T-helper 2 cell (primary cell): ENCODE results near the gene PCBP3.
"Not testable (repeated sequence)": the region's sequence is repeated elsewhere in the genome, so short reads cannot be mapped to it uniquely, and the experiment has no call there.

ENCODE experiments used
- DNase-seq, 5 experiments: peaks; one replicate each; pipeline versions ENCODE4 v3.0.0 to v3.0.0-alpha.2; 2012 to 2022

Gene PCBP3

DNA sequence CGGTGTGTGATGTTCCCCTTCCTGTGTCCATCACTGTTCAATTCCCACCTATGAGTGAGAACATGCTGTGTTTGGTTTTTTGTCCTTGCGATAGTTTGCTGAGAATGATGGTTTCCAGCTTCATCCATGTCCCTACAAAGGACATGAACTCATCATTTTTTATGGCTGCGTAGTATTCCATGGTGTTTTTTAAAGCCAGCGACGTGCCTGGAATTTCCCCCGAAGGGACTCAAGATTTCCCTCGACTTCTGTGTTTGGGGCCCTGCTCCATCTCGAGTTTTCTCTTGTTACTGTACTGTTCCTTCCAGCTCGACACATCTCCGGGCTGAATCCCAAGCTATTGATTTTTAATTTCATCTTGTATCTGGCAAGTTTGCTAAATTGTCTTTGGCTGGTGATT is 309.0 kb downstream of the PCBP3 start:
- not testable (repeated sequence) for DNase-seq

DNA sequence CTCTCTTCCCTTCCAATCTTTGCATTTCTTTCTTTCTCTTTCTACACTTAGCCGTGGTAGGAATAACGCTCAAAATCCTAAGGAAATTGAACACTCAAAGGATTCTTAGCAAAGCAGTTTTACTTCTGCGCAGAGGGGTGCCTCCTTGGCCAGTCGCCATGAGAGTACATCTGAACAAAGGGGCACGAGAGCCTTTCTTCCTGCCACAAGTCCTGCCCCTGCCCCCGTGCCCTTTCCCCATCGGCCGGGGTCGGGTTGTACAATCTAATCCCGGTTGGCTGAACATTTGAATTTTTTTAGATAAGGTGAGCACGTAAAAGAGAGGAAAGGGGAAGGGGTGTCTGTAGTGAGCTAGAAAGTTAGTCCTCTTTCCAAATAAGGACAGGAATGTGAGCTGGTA is 309.4 kb downstream of the PCBP3 start:
- DNase-seq = no peak

DNA sequence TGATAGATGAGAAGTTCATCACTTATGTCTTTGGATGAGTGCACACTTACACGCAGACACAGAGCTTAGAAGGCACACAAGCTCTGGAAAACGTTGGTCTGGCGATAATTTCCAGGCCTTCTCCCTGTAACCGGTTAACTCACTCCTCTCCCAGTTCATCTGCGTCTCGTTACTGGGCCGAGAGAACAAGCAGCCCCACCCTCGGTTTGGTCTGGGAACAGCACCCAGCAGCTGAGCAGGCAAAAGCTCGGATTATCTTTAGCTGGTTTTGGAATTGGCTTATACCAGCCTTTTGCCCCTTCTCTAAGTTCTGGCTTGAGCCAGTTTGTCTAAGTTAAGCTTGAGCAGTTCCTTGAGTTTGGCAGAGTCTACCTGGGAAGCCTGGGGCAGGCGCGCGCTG is 310.7 kb downstream of the PCBP3 start:
- no peak for DNase-seq

DNA sequence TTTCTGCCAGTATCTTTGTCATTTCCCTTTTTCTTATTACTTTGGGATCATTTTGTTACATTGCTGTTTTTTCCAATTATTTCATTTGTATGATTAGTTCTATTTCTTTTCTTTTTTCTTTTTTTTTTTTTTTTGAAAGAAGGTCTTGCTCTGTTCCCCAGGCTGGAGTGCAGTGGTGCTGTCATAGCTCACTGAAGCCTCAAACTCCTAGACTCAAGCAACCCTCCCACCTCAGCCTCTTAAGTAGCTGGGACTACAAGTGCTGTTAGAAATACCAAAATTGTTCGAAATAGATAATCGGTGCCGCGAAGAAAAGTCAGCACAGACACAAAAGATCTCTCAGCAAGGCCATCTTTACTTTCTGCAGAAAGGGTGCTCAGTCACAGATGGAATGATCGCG is 311.4 kb downstream of the PCBP3 start:
- no peak for DNase-seq

DNA sequence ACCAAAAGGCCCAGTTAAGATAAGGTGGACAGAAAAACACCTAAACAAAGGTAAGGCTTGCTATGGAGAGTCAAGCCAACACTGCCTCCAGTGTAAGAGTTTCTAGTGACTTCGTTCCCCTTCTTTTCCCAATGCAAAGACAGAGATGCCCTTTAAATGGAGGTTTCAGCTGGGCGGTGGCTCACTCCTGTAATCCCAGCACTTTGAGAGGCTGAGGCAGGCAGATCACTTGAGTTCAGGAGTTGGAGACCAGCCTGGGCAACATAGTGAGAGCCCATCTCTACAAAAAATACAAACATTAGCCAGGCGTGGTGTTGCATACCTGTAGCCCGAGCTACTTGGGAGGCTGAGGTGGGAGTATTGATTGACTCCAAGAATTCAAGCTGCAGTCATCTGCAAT is 314.0 kb downstream of the PCBP3 start:
- DNase-seq = no peak

DNA sequence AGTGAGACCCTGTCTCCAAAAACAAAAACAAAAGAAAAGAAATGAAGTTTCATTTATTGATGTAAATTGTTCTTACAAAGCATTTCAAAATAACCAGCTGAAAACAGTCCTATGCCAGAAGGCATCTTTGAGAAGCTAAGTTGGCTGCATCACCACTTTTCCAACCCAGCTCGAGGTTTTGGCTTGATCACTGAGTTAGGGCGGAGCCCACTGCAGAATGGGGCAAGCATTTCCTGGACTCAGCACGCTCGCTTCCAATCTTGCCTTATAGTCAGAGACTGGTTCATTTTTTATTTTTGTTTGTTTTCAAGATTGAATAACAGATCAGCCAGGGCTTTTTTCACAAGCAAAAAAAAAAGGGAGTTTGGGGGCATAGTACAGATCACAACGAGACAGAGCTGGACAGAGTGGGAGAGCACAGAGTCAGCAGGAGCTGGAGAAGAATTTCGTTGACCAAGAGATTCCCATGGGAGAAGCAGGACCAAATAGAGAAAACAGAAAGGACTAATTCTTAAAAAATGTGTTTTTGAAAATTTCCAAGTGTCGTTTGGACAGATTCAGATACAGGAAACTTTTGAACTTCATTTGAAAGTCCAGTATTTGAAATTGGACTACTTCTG is 314.6 kb downstream of the PCBP3 start:
- DNase-seq = no peak

DNA sequence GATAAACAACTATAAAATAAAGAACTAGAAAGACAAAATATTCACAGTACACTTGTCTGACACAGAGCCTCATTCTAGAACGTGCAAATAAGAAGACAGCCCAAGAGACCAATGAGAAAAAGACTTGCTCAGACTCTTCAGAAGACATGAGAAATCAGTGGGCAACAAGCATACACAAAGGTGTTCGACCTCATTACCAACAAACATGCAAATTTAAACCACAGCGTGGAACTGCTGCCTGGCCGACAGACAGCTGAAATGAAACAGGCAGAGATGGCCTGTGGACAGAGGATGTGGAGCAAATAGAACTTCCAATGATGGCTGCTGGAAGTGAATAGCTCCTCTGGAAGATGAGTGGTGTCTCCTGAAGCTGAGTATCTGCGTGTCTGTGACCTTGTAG is 315.7 kb downstream of the PCBP3 start:
- no peak for DNase-seq

DNA sequence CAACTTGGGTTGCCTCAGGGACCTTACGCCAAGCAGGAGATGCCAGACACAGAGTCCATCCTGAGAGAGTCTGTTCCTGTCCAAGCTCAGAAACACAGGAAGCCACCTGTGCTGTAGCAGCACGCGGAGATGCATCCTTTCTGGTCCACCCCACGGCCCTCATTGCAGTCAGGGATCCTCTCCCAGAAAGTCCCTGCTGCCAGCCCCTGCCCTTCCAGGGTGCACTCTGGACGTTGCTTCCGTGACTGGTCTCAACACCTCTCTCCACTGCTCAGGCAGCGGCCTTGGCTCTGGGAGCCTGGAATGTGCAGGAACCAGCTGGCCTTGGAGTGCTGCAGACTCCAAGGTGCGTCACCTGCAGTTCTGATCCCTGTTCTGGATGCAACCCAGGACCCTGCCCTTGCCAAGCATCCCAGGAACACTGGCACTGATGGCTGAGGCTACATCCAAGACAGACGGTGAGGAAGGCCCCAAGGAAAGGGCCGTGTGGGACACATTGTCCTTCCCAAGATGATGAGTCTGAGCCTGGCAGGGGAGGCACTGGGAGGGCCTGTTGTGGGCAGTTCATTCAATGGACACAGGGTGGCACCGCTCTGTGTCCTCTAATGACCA is 316.4 kb downstream of the PCBP3 start:
- DNase-seq = no peak

DNA sequence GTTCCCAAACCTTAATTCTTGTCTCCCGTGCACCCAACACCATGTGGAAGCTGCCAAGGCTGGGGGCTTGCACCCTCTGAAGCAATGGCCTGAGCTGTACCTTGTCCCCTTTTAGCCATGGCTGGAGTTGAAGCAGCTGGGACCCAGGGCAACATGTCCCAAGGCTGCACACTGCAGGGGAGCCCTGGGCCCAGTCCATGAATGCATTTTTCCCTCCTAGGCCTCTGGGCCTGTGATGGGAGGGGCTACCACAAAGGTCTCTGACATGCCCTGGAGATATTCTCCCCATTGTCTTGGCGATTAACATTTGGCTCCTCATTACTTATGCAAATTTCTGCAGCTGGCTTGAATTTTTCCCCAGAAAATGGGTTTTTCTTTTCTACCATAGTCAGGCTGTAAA is 317.9 kb downstream of the PCBP3 start:
- DNase-seq = not testable (repeated sequence)

DNA sequence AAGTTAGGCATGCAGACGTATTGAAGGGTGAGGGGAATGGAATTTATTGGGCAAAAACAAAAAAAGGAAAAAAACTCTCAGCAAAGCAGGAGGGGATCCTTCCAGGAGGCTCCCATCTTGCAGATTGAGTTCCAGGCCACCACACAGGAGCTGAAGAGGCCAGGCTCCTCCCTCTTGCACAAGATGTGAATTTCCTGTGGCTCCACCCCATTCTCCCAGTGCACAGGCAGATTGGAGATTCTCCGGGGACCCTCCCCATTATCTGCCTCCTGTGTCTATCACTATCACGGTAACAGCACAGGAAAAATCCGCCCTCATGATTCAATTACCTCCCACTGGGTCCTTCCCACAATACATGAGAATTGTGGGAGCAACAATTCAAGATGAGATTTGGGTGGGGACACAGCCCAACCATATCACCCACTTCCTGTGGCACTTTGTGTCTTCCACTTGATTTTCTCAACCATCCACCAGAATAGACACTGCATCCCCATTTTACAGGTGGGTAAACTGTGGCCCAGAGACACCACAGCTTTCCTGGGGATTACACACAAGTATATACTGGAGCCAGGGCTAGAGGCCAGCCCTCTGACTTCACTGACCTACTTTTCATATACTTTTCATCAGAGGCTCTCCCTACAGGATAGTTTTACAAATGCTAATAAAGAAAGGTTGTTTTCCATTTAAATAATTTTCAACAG is 319.2 kb downstream of the PCBP3 start:
- no peak for DNase-seq

DNA sequence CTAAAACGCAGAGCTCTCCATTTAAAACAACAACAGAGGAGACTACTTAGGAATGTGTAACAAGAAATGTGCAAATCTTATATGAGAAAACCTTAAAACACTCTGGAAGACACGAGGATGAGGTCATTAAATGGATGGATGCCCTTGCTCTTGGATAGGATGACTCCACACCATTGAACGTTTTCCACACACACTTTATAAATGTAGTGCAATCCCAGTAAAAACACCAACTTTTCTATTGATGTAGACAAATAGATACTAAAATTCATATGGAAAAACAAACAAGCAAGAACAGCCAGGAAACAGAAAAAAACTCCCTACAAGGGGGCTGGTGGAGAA is 319.7 kb downstream of the PCBP3 start:
- DNase-seq = no peak

DNA sequence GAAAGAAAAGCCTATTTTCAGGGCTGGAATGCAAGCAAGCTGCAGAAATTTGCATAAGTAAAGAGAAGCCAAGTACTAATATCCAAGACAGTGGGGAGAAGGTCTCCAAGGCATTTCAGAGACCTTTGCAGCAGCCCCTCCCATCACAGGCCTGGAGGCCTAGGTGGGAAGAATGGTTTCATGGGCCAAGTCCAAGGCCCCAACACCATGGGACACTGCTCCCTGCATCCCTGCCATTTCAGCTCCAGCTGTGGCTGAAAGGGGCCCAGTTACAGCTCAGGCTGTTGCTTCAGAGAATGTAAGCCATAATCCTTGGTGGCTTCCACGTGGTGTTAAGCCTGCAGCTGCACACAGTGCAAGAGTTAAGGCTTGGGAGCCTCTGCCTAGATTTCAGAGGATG is 321.1 kb downstream of the PCBP3 start:
- no peak for DNase-seq

DNA sequence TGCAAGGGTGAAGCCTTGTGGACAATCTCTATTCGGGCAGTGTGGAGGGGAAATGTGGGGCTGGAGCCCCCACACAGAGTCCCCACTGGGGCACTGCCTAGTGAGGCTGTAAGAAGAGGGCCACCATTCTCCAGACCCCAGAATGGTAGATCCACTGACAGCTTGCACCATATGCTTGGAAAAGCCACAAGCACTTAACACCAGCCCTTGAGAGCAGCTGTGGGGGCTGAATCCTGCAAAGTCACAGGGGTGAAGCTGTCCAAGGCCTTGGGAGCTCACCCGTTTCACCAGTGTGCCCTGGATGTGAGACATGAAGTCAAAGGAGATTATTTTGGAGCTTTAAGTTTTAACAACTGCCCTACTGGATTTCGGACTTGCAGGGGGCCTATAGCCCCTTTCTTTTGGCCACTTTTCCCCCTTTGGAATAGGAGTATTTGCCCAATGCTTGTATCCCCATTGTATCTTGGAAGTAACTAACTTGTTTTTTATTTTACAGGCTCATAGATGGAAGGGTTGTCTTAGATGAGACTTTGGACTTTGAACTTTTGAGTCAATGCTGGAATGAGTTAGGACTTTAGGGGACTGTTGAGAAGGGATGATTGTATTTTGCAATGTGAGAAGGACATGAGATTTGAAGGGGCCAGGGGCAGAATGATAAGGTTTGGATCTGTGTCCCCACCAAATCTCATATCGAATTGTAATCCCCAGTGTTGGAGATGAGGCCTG is 321.7 kb downstream of the PCBP3 start:
- no peak for DNase-seq

DNA sequence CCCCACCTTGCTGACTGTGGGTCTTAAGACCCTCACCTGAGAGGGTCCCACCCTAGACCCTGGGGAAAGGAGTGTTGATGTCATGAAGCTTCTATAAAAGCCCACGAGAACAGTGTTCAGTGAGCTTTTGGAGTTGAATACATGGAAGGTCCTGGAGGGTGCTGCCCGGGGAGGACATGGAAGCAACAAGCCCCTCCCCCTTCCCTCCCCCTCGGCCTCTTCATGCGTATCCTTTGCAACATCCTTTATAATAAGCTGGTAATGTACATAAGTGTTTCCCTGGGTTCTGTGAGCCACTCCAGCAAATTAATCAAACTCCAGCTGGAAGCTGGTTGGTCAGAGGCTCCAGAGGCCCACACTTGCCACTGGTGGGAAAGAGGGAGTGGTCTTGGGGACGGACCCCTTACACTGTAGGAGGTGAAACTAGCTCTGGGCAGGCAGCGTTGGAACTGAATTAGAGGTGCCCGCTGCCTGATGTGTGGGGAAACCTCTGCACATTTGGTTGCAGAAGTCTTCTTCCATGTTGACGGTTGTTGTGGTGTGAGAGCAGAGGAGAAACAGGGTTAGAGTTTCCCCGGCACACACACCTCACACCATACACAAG is 323.4 kb downstream of the PCBP3 start:
- no peak for DNase-seq

DNA sequence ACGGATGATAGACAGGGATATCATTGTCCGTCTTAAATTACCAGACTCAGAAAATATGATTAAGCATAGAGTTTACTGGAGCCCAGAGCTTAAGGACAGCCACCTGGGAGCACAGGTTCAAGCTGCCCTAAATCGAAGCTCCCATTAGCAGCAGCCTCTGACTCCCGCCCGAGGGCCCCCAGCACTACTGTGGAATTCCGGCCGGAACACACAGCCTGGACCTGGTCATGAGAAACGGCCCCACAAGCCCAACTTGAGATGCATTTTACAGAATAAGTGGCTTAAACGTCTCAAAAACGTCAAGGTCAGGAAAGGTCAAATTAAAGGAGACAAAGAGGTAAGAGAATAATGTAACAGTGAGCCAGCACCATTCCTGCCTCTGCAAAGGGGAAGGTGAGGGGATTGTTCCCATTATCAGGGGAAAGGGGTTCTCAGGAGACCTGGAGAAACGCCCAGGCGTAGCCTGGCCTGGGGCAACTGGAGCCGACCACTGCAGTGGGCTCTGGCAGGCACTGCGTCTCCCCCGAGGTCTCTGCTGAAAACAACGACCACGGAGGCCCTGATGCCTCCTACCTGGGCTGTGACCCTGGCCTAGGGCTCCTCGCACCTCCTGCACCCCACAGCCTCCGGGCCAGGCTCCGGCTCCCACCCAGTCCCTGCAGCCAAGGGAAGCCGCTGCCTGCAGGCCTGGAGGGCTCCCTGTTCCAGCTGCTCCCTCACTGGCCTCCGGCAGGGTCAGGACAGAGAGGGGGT is 326.6 kb downstream of the PCBP3 start:
- DNase-seq = no peak

DNA sequence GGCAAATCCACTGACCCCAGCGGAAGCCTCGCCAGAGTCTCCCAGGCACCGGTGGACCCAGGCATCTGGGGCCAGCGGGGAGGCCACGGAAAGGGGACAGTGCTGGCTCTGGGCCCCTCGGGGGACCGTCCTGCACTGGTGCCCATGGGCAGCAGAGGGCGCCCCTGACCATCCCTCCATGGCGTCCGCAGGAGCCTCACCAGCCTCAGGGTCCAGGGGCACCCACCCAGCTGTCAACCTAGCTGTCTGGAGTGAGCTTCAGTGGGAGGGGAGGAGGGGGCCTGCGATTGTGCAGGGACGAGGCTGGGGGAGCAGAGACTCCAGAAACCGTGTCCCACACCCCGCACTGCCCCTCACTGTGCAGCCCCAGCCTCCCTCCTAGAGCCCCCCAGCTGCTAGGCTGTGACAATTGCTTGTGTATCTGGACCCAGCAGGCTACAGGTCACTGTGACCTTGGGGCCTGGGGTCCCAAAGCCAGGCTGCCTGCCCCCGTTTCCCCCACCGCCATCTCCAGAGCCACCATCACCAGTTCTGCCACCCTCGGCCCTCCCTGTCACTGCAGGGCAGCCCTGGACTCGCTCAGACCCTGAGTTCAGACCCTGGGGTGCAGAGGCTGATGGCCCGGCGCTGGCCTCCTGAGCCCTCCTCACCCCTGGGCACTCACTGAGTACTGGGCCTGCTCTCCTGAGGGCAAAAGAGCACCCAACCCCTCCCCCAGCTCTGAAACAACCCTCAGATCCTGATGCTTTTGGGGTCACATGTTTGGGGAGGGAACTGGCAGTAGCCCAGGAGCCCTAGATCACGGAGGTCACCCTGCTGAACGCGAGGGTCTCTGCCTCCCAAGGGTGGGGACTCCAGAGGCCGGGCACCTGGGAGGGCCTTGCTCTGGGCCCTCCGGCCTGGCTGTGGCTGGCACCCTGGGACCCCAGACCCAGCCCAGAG is 327.4 kb downstream of the PCBP3 start:
- DNase-seq = peak in 1 of 5 experiments; percentile 25

DNA sequence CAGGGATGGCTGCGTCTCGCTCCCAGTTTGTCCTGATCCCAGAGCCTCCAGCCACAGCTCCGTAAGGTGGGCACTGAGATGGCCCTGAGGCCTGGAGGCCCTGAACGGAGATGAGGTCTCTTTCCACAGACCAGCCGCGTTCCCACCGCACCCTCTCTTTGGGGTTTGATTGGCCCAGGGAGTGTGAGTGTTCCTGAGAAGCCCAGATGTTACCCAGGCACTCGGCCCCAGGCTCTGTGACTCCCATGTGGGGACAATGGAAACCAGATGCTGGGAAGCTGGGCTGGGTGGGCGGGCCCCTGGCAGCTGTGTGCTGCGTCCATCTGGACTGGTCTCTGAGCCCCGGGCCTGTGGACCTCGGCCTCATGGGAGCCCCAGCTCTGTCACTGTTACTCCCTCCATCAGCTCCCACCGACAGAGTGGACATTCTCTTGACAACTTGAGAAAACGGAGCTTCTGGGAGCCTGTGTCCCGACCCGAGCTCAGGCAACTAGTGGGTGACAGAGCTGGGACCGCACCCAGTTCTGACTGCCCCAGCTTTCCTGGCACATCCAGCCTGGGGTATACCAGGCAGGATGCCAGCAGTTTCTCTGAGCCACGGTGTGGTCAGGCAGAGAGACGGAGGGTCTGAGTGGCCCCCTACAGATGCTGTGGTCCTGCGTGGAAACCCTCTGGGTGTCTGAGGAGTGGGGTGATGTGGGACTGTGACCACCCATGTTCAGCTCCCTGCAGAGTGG is 328.3 kb downstream of the PCBP3 start:
- no peak for DNase-seq

DNA sequence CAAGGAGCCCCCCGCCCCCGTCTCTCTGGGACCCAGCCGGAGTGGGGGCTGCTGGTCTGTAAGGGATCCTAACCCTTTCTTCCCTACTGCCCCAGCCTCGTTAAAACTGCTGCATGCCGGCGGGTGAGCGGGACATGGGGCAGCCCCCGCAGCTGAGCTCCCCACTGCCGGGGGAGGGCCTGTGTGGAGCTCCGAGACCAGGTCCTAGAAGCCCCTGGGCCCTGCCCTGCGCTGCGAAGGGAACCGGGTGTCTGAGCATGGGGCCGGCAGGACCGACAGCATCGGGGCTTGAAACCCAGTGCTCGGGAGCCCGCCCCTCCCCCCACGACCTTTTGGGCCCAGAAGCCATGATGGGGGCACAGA is 328.8 kb downstream of the PCBP3 start:
- DNase-seq = no peak

DNA sequence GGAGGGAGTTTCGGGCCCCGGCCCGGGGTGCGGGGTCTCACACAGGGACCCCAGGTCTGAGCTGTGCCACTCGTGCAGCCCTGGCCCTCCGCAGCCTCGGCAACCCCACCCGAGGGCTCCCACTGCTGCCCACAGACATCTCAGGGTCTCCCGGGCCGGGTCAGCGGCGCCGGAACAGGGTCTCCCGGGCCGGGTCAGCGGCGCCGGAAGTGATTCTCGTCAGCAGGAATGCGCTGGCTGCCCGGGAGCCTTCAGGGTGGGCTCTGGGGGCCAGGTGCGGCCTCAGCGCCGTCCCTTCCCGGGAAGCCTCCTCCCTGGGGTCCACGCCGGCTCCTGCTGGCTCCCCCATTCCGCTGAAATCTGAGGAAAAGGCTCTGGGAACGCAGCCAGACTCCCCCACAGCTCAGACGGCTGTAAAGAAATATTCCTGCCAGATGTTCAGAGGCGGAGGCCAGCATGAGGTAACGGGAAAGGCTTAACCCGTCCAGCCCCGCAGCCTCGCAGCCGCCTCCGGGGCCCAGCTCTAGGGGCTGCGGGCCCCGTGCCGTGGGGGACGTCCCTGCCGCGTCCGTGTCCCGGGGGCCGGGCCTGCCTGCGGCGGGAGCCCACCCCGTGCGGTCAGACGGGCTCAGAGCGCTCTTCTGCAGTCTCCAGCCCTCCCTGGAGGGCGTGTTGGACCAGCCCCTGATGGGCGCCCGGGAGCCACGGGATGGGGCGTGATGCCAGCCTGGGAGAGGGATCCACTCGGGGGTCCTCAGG is 329.4 kb downstream of the PCBP3 start:
- no peak for DNase-seq

DNA sequence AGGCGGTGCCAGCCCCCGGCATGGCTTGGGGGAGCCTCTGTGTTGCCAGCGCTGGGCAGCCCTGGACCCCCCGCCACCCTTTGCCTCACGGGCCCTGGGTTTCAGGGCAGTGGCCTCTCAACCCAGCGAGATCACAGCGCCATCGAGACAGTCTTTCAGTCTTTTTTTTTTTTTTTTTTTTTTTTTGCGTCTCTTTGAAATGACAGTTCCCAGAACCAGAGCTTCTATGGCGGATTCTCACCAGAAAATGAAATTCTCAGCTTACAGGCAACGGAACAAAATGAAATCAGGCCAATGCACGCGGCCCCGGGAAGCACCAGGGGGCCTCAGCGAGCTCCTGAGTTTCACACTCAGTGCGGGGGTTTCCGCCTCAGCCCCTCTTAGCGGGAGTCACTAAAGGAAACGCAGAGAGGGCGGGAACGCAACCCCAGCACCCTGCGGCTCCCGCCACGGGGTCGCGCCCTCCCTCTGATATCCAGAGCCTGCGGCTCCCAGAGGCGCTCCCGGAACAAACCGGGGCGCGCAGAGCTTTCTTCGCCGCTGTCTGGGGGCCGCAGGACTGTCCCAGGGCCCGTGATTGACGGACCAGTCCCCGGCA is 330.0 kb downstream of the PCBP3 start:
- DNase-seq = peak; percentile 47 to 70 (median 63)
